Measurements from ENCODE around the gene NRXN3. TPM values are rescaled to one million over a fixed set of nuclear protein-coding genes. Genes with fewer than 3 reads are reported as not detected.

The NRXN3 gene
- total RNA-seq, 1 donor from 2014 or later: 5.9 TPM

GRCh38 chr14:79419571-79420327 is 1249.6 kb downstream of the NRXN3 start:
- DNase-seq (ENCODE audit: low spot score): no peak
- TF ChIP-seq EZH2phosphoT487 (IDR thresholded peaks at IDR 0.05) (no peak), EZH2 (IDR thresholded peaks at IDR 0.05) (no peak), CTCF (IDR thresholded peaks at IDR 0.05) (no peak)
- Histone ChIP-seq H3K27ac (no peak overlapping the region), H3K36me3 (no peaks in the 10 kb centered on the region), H3K4me3 (no peak overlapping the region), H3K4me1 (no peaks in the 10 kb centered on the region), H4K20me1 (ENCODE audit: low read depth) (no peaks in the 10 kb centered on the region), H3K27me3 (no peaks in the 10 kb centered on the region), H3K4me2 (no peak overlapping the region), H3F3A (ENCODE audit: low read depth) (no peaks in the 10 kb centered on the region), H3K9ac (no peak overlapping the region), H3K79me2 (ENCODE audit: low read depth) (no peaks in the 10 kb centered on the region), H3K9me3 (ENCODE audit: low read depth) (no peaks in the 10 kb centered on the region), H2AFZ (replicated peaks) (no peak overlapping the region)
- H3K4me3 Mint-ChIP-seq: no peak overlapping the region
- H3K36me3 Mint-ChIP-seq: no peaks in the 10 kb centered on the region
- no peaks in the 10 kb centered on the region for H3K4me1 Mint-ChIP-seq
- H3K27me3 Mint-ChIP-seq (ENCODE audit: insufficient read depth, low read depth): no peaks in the 10 kb centered on the region
- no peak overlapping the region for H3K27ac Mint-ChIP-seq
- peaks cover 3% of the 10 kb centered on the region for H3K9me3 Mint-ChIP-seq

GRCh38 chr14:79420725-79421124 is 1250.6 kb downstream of the NRXN3 start:
- H3K79me2 ChIP-seq (ENCODE audit: low read depth): no peaks in the 10 kb centered on the region
- Mint-ChIP-seq H3K27ac (no peak overlapping the region), H3K36me3 (no peaks in the 10 kb centered on the region), H3K27me3 (ENCODE audit: insufficient read depth, low read depth) (no peaks in the 10 kb centered on the region), H3K4me1 (no peaks in the 10 kb centered on the region), H3K4me3 (no peak overlapping the region), H3K9me3 (peaks cover 3% of the 10 kb centered on the region)
- no peaks in the 10 kb centered on the region for H3K4me1 ChIP-seq
- no peak overlapping the region for H3K9ac ChIP-seq
- TF ChIP-seq EZH2 (IDR thresholded peaks at IDR 0.05) (no peak), EZH2phosphoT487 (IDR thresholded peaks at IDR 0.05) (no peak), CTCF (IDR thresholded peaks at IDR 0.05) (no peak)
- H3K27ac ChIP-seq: no peak overlapping the region
- no peak overlapping the region for H3K4me3 ChIP-seq
- no peaks in the 10 kb centered on the region for H3F3A ChIP-seq (ENCODE audit: low read depth)
- no peak overlapping the region for H3K4me2 ChIP-seq
- no peak overlapping the region for H2AFZ ChIP-seq (replicated peaks)
- no peak for DNase-seq (ENCODE audit: low spot score)
- no peaks in the 10 kb centered on the region for H3K27me3 ChIP-seq
- H4K20me1 ChIP-seq (ENCODE audit: low read depth): no peaks in the 10 kb centered on the region
- H3K36me3 ChIP-seq: no peaks in the 10 kb centered on the region
- no peaks in the 10 kb centered on the region for H3K9me3 ChIP-seq (ENCODE audit: low read depth)

- H3F3A ChIP-seq (ENCODE audit: low read depth): no peaks in the 10 kb centered on the region
- H3K79me2 ChIP-seq (ENCODE audit: low read depth): no peaks in the 10 kb centered on the region
- no peak overlapping the region for H3K9ac ChIP-seq
- Mint-ChIP-seq H3K4me1 (no peaks in the 10 kb centered on the region), H3K9me3 (no peaks in the 10 kb centered on the region), H3K27me3 (ENCODE audit: insufficient read depth, low read depth) (no peaks in the 10 kb centered on the region), H3K4me3 (no peak overlapping the region), H3K27ac (no peak overlapping the region), H3K36me3 (no peaks in the 10 kb centered on the region)
- no peak overlapping the region for H3K27ac ChIP-seq
- TF ChIP-seq EZH2phosphoT487 (IDR thresholded peaks at IDR 0.05): no peak
- TF ChIP-seq EZH2 (IDR thresholded peaks at IDR 0.05): no peak
- no peak for TF ChIP-seq CTCF (IDR thresholded peaks at IDR 0.05)
- no peak for DNase-seq (ENCODE audit: low spot score)
- H3K36me3 ChIP-seq: no peaks in the 10 kb centered on the region
- no peak overlapping the region for H3K4me3 ChIP-seq
- H2AFZ ChIP-seq (replicated peaks): no peak overlapping the region
- H3K27me3 ChIP-seq: no peaks in the 10 kb centered on the region
- no peak overlapping the region for H3K4me2 ChIP-seq
- no peaks in the 10 kb centered on the region for H3K9me3 ChIP-seq (ENCODE audit: low read depth)
- H3K4me1 ChIP-seq: no peaks in the 10 kb centered on the region
- H4K20me1 ChIP-seq (ENCODE audit: low read depth): no peaks in the 10 kb centered on the region
Observed at GRCh38 chr14:79421811-79422210, 1251.6 kb downstream of the NRXN3 start.
